ENCODE measurements around the gene TANGO6. TPM values are rescaled to one million over a fixed set of nuclear protein-coding genes. Genes with fewer than 3 reads are reported as not detected.

The TANGO6 gene
- total and polyA plus RNA-seq, 2 of the 8 experiments (the other 6 are each of a cell fraction or from before 2014, with no cell fraction given): 5.0 to 19.5 TPM

- TF ChIP-seq CREB1 (IDR thresholded peaks at IDR 0.05) (no peak), POLR2A (IDR thresholded peaks at IDR 0.05; ENCODE audit: control extremely low read depth in 1 of 2, low read depth in 2 of 2, low read length in 2 of 2) (no peak)
Observed at GRCh38 chr16:69012906-69013305, 169.6 kb downstream of the TANGO6 start (continued).

GRCh38 chr16:69013991-69014390 lies 170.7 kb downstream of the TANGO6 start:
- CTCF ChIA-PET (ENCODE audit: partially characterized antibody): interaction anchor here (0.6 to 2.0 kb wide), 3 partner anchors 21 to 98 kb away, joined by 4 to 5 read pairs (median 4); no protein-coding TSS in a partner anchor
- no peak overlapping the region for H3K27ac ChIP-seq (ENCODE audit: low read depth, low read length)
- no peak overlapping the region for H3K14ac ChIP-seq (ENCODE audit: insufficient read length)
- no peaks in the 10 kb centered on the region for H3K36me3 ChIP-seq (ENCODE audit: control insufficient read depth in 2 of 4, insufficient read depth in 4 of 4, low read length in 3 of 4)
- H3K56ac ChIP-seq (replicated peaks; ENCODE audit: insufficient read length, low read depth, low read length): no peak overlapping the region
- H4K91ac ChIP-seq (replicated peaks; ENCODE audit: insufficient read length, low read length): no peak overlapping the region
- no peak overlapping the region for H2BK15ac ChIP-seq (ENCODE audit: low read length)
- FAIRE-seq: no peak
- H2BK120ac ChIP-seq (replicated peaks; ENCODE audit: low read depth, low read length): no peak overlapping the region
- H3K79me2 ChIP-seq (ENCODE audit: control insufficient read depth in 1 of 2, insufficient read depth in 2 of 2, low read length in 2 of 2): no peaks in the 10 kb centered on the region
- DNase-seq (ENCODE audit: low read depth in 1 of 2, low spot score in 2 of 2): no peak
- POLR2A ChIA-PET (ENCODE audit: partially characterized antibody): interaction anchor here (0.6 kb wide), 1 partner anchor 108 kb away, joined by 3 read pairs; no protein-coding TSS in a partner anchor
- no peak overlapping the region for H3K18ac ChIP-seq (ENCODE audit: extremely low read depth, low read length)
- TF ChIP-seq GTF2F1 (IDR thresholded peaks at IDR 0.05; ENCODE audit: borderline replicate concordance, low read depth, low read length) (no peak), CTCF (IDR thresholded peaks at IDR 0.05; ENCODE audit: control extremely low read depth in 1 of 3, insufficient read depth in 1 of 3, low read depth in 1 of 3, low read length in 3 of 3) (no peak), KDM4A (IDR thresholded peaks at IDR 0.05; ENCODE audit: low read depth, low read length, severe bottlenecking) (no peak)
- H3K27me3 ChIP-seq (replicated peaks in 1 of 4; ENCODE audit: control insufficient read depth in 3 of 4, extremely low read depth in 1 of 4, insufficient read depth in 3 of 4, low read length in 3 of 4): no peaks in the 10 kb centered on the region
- H3K4me2 ChIP-seq (ENCODE audit: insufficient read depth in 1 of 2, low read depth in 2 of 2, low read length in 2 of 2): no peak overlapping the region
- no peak overlapping the region for H2BK12ac ChIP-seq (ENCODE audit: low read depth, low read length)
- H4K8ac ChIP-seq (ENCODE audit: extremely low read depth, insufficient read depth, low read length): no peak overlapping the region
- H3K23me2 ChIP-seq (ENCODE audit: low read depth, low read length): no peaks in the 10 kb centered on the region
- no peak overlapping the region for H3K23ac ChIP-seq (ENCODE audit: insufficient read length)
- H3K4me1 ChIP-seq (replicated peaks in 1 of 4; ENCODE audit: control insufficient read depth in 3 of 4, insufficient read depth in 4 of 4, low read length in 3 of 4): no peaks in the 10 kb centered on the region
- H2BK20ac ChIP-seq (ENCODE audit: low read length): no peak overlapping the region
- no peak overlapping the region for H3K4me3 ChIP-seq (ENCODE audit: extremely low read depth in 1 of 4, insufficient read depth in 2 of 4, low read depth in 3 of 4, low read length in 4 of 4)
- no peaks in the 10 kb centered on the region for H3K79me1 ChIP-seq (ENCODE audit: low read depth, low read length)
- H3K4ac ChIP-seq (replicated peaks; ENCODE audit: insufficient read length, low read depth, low read length): no peak overlapping the region
- no peak overlapping the region for H2AK5ac ChIP-seq (ENCODE audit: low read depth, low read length)
- no peak overlapping the region for H3K9ac ChIP-seq (replicated peaks in 1 of 4; ENCODE audit: extremely low read depth in 1 of 4, low read depth in 3 of 4, low read length in 3 of 4)
- no peaks in the 10 kb centered on the region for H4K20me1 ChIP-seq (replicated peaks in 1 of 2; ENCODE audit: control insufficient read depth in 1 of 2, insufficient read depth in 2 of 2, low read length in 2 of 2)
- no peak overlapping the region for H2BK5ac ChIP-seq (ENCODE audit: low read depth, low read length)
- H2AFZ ChIP-seq (ENCODE audit: low read length): no peak overlapping the region
- no peaks in the 10 kb centered on the region for H3K9me3 ChIP-seq (ENCODE audit: insufficient read depth in 2 of 2, low read depth in 1 of 2, low read length in 1 of 2)
- no peak overlapping the region for H4K5ac ChIP-seq (ENCODE audit: insufficient read length, low read depth, low read length)
